Fibroblast of skin of left biceps (primary cell): ENCODE results near the gene NUP62.

Experiments used
- DNase-seq, 2 experiments: peaks; one replicate each; pipeline ENCODE4 v3.0.0-alpha.2; 2013; ENCODE audit warnings: low read depth in 2 of 2

NUP62 gene

DNA sequence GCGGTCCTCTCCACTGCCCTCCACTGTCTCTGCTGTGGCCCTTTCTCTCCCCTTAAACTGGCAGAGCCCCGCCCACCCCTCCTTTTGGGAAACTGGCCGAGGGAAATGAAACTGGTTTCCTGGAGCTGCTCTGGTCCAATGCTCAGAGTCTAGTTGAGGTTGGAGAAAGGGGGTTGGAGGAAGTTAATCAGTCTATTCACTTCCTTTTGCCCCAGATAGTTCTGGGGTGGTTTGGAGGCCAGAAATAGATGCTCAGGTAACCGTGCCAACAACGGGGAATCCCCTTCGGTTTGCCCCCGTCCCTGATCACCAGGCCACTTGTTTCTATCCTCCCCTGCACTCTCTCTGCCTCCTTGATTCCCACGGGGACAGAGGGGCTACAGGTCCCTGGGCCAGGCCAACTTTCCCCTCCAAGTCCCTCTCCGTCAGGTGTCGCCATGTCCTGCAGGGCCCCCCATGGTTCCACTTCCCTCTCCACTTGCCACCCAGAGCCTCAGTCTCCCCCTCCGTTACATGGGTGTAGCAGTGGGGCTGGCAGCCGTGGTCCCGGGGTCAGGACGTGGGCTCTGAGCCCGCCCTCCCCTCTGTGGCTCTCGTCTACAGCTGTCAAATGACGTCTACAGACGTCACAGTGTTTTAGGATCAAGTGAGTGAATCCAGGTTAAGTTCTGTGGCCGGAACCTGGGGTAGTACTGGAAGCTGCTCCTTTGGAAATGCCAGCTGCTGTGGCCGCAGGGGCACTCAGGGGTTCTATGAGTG lies 32.3 kb downstream of the NUP62 start, which contains the start of gene IL4I1:
IL4I1 (minus strand) TSS at position 25 of the 759 bp plus-strand sequence. CDS start 727 bp downstream, outside the sequence.
- DNase-seq: no peak

DNA sequence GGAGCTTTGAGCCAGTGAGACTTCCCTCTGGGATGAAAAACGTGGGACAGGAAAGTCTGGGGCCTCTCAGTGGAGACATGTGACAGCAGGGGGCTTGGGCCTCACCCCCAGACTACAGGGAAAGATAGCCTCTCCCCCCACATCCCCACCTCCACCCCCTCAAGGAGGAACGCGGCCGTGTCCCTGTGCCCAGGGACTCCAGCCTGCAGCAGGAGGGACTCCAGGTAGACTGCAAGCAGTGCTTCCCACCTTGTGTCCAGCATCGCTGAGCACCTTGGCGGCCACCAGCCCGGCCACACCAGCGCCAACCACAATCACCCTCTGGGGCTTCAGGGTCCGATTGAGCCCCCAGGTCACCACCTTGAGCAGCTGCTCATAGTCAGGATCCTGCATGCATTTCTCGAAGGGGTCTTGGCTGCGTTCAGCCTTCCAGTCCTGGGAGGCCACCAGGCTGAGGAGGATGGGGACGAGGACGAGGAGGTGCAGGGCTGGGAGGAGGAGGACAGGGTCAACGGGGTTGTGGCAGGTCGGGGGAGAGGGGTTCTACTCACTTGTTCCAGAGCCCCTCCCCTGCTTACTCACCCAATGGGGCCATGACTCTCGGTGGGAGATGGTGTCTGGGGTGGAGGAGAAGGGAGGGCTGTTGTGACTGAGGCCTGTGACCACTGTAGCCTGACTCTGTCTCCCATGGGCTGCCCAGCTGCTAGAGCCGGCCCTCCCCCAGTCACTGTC lies 33.6 kb downstream of the NUP62 start:
- no peak for DNase-seq

DNA sequence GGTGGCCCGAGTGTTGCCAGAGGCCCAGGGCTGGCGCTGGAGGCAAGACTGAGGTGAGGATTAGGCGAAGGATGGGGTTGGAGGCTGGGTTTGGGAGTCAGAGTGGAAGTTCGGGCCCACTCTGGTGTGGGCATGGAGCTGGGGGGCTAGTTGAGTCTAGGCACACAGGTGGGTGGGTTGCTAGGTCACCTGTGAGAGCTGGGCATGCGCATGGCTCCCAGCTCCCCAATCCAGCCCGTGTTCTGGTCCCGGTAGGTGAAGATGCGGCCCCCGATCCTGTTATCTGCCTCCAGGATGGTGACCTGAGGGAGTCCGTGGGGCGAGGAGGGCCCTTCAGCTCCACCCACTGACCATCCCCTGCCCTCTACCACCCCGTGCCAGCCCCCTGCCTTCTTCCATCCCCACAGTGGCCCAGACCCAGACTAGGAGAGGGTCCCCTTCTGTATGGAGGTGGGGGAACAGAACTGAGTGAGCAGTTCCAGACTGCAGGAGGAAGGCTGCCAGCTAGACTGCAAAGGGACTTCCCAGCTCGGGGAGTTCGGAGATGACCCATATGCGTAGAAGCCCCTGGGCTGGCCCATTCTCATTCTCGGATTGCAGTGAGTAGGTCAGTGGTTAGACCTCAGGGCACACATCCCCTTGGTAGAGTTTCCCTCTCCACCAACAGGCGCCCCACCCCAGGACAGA lies 34.3 kb downstream of the NUP62 start:
- DNase-seq: no peak

DNA sequence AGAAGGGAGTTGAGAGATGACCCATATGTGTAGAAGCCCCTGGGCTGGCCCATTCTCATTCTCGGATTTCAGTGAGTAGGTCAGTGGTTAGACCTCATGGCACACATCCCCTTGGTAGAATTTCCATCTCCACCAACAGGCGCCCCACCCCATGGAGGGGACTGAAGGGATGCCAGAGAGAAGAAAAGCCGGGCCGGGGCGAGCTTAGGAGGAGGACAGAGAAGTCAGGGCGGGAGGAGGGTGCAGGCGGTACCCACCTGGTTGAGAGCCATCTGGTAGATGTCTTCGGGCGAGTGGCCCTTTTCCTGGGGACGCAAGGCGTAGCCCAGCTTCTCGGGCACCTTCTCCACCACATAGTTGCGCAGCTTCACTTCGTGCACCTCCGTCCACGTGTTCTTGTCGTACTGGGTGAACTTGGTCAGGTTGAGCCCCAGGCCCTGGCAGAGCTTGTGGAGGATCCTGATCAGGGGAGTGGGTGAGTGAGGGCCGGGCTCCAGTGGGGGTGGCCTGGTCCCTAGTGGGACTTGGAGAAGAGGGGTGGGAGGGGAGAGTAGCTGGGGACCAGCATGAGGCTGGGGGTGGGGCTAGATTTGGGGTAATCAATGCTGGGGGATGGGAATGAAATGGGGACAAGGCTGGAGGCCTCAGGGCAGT lies 35.2 kb downstream of the NUP62 start:
- DNase-seq: no peak

DNA sequence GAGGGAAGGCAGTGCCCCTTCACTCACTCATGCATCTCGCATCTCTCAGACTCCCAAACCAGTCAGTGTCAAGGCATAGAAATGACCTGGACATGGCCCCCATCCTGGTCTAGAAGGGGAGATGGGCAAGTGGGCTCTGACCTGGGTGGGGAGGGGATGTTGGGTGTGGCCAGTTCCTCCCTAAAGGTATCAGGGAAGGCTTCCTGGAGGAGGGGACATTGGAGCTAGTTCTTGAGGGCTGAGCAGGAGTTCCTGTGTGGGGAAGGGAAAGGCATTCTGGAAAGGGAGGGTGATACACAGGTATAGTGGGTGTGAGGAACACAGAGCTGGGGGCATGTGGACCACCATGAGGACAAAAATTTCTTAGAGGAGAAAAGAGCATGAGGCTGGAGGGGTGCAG lies 36.6 kb downstream of the NUP62 start:
- no peak for DNase-seq

DNA sequence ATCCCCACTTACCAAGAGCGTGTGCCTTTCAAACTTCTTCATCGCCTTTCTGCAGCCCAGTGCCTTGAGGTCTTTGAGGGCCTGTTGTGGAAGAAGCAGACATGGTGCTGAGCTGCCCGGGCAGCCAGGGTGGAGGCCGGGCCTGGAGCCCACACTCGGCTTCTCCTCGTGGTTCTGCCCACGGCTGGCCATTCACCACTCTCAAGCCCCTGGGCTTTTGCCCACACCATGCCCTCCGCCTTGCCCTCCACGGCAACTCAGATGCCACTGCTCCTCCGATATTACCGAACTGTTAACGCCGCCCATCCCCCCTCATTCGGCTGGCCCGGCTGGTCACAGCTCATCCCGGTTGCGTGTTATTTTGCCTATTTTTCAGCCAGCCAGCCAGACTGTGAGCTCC lies 37.9 kb downstream of the NUP62 start:
- no peak for DNase-seq

DNA sequence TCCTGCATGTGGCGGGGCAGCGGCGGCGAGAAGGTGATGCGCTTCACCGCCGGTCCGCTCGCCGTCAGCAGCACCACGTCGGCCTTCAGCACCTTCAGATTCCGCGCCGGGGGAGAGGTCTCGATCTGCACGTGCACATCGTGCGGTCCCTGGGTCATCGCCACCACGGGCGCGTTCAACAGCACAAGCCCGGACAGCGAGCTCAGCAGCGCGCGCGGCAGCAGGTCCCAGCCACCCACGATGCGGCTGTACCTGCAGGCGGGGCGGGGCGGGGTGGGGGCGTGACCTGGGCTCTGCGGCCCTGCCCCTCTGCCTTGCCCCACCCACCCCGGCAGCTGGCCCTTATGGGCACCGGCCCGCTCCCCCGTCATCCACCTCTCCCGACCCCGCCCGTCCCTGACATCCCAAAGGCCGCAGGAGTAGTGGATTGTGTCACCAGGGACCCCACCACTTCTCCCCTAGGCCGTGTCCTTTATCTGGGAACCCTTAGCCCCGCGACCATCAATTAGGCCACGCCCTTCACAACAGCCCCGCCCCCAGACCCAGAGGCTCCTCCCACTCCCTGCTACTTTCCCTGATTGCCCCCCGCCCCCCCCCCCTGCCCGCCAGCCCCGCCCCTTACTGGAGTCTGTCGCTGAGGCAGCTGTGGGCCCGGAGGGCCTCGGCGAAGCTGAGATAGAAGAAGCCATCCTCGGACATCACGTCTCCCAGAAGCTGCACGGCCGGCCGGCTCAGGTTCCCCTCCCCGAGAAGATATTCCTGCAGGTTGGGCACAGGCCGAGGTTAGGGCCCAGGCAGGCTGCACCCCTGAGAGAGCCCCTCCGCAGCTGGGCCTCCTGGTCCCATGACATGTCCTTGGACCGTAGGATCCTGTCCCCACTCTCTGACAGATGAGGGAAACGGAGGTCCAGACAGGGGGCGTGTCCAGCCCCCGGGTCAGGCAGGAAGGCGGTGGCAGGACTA lies 38.7 kb downstream of the NUP62 start:
- DNase-seq: no peak

DNA sequence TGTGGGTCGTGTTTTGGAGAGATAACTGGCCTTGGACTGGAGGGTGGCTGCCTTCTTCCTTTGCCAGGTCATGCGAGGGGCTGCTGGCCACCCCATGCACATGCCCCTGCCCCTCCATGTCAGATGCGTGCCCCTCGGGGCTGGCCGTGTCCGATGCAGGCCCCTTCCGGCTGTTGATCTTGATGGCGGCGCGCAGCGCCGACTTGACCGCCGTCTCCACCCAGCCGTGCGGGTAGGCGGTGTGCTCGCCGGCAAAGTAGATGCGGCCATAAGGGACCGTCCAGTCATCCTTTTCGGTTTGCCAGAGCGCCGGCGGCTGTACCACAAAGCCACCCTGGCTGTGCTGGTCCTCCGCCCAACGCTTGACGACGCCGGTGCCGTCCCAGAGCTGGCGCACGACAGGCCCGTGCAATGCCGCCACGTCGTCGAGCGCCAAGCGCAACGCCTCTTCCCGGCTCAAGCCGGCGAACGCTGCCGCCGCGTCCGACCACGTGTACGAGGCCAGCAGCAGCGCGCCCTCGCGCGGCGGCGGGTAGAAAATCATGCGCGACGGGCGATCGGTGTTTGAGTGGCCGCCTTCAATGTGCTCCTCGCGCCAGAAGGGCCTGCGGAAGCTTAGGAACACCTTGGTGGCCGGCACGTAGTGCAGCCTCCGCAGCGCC lies 39.5 kb downstream of the NUP62 start:
- no peak for DNase-seq

DNA sequence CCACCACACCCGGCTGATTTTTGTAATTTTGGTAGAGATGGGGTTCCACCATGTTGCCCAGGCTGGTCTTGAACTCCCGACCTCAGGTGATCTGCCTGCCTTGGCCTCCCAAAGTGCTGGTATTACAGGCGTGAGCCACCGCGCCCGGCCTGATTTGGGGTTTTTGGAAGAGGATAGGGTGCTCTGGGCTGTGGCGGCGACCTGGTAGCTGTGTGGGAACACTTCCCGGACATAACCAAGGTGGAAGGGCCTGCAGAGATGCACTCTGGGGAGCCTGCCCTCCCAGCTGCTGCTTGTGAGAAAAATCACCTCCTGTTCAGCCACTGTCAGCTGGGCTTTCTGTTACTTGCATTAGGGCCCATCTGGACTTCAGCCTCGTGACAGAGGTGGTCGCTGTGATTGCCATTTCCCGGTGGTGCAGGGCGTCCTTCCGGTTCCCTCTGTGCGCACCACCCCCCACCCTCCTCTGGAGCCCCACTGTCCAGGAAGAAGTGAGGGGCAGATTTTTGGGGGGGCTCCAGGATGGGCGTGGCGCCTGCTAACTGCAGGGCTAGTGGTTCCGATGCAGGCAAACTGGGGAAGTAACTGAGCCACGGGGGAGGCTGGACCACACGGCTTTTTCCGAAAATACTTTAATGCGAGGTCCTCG lies 40.1 kb downstream of the NUP62 start:
- no peak for DNase-seq

DNA sequence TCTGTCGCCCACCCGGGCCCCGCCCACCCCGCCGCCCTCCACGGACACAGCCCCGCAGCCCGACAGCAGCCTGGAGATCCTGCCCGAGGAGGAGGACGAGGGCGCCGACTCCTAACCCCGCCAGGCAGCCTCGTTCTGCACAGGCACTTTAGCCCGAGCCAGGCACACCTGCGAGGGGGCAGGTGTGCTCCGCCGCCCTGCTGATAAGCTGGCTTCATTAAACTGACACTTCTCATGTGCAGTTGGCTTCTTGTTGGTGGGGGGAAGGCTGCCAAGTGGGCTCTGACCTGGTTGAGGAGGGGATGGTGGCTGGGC lies 40.8 kb downstream of the NUP62 start:
- no peak for DNase-seq

DNA sequence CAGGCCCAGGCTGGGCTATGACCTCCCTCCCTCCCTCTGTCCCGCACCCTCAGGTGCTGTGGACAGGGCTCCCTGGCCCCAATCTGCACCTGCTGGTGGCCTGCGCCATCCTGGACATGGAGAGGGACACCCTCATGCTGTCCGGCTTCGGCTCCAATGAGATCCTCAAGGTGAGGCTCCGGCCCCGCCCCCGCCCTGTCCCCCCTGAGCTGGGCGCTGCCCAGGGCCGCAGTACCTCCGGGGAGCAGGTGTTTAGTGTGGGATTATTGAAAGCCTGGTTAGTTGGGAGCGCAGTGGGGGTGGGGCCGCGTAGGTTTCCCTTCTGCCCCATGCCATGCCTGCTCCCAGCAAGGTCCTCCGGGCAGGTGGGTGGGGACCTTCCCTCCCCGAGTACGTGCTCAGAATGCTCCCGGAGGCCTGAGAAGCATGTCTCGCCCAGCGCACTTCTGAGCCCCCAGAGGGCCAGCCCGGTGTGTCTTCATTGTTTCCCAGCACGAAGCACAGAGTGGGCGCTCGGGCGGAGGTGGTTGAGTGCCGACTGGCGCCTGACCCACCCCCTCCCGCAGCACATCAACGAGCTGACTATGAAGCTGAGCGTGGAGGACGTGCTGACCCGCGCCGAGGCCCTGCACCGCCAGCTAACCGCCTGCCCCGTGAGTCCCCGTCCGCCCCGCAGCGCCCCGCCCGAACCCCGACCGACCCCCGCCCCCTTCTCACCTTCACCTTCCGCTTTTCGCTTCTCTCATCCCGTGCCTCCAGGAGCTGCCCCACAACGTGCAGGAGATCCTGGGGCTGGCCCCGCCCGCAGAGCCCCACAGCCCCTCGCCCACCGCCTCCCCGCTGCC lies 41.4 kb downstream of the NUP62 start:
- DNase-seq: no peak

DNA sequence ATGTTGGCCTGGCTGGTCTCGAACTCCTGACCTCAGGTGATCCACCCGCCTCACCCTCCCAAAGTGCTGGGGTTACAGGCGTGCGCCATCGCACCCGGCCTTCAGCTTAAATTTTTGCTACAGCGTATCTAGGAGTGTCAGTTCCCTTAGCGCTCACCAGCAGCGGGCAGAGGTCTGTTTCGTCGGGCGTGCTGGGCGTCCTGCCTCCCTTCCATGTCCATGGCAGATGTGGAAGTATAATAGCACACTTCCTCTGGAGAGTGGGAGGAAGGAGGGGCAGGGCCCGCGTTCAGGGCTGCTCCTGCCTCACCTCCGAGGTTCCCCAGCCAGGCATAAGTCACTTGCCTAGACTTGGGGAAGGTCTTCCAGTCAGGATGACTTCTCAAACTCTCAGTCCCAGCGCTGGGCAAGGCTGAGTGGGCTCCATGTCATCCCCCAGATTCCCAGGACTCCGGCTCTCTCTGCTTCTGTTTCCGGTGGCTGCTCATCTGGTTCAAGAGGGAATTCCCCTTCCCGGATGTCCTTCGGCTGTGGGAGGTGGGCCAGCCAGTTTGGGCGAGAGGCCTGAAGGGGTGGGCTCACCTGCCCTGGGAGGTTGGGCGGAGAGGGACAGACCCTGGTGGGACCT lies 42.2 kb downstream of the NUP62 start:
- DNase-seq: no peak

DNA sequence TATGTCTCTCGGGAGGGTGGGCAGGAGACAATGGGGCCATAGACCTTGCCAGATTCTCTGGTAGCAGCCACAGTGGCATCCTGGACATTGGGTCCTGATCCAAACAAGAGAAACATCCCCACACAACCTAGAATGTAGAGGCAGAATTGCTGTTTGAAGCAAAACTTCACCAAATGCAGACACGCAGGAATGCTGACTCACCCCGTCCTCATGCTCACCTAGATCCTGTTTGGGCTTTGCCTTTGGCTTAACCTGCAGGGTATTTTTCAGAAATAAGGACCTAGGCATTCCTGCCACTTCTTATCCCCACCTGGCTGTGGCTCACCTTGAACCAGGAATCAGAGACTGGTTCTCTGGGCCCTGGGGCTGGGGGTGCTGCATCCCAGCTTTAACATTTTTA lies 44.5 kb downstream of the NUP62 start:
- no peak for DNase-seq

DNA sequence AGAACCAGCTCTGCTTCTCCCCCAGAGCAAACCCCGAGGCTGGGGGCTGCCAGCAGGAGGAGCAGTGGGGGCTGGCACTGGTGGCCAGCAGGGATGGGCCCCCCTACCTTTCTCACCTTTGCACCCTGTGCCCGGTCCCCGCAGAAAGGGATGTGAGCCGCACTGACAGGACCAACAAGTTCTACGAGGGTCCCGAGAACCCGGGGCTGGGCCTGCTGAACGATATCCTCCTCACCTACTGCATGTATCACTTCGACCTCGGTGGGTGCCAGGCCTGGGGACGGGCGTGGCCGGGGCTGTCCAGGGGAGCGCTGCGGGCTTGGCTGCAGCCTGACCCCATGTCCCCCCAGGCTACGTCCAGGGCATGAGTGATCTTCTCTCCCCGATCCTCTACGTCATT lies 45.2 kb downstream of the NUP62 start:
- DNase-seq: no peak

DNA sequence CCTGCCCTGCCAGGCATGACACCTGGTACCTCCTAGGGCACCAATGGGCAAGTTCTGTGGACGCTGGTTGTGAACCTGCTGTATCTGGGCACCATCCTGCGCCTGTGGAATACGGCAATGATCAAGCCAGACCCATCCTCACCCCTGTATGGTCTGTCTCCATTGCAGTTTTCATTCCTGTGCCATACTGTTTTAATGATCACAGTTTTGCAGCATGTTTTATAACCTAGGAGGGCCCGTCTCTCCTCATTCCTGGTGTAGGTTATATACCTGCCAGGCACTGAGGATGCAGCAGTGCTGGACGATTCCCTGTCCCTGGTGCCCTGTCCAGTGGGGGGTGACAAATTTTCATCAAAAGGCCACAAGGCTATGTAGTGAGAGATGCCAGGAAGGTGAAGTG lies 46.2 kb downstream of the NUP62 start:
- no peak for DNase-seq

DNA sequence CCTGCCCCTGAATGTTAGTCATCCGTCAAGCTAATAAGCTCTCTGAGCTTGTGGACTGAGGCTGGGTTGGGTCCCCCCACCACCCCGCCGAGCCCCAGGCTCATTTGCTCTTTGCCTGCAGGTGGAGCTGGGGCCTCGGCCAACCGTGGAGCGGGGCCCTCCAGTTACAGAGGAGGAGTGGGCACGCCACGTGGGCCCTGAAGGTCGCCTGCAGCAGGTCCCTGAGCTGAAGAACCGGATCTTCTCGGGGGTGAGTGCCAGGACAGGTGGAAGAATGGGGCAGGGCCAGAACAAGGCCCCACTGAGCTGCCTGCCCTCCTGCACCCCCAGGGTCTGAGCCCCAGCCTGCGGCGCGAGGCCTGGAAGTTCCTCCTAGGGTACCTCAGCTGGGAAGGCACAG lies 46.7 kb downstream of the NUP62 start:
- DNase-seq: no peak

DNA sequence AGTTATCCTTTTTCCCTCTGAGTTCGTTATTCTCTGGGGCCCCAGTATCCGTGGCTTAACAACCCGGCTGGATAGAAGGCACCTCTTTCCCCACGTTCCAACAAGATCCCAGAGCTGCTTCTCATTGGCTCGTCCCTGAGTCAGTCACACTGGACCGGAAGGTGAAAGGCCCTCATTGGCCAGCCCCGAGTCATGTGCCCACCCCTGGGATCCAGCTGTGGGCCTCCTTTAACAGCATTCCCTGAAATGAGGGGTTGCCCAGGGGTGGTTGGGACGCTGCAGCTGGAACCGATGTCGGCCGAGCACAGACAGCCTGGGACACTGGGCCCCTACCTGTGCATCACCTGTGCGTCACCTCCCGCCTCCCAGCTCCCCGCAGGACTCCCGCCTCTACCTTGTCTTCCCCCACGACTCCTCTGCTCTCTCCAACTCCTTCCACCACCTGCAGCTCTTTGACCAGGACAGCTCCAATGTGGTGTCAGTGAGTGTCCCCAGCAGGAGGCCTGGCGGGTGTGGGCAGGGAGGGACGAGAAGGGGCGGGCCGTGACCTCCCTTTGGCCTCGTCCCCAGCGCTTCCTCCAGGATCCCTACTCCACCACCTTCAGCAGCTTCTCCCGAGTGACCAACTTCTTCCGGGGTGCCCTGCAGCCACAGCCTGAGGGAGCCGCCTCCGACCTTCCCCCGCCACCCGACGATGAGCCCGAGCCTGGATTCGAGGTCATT lies 47.5 kb downstream of the NUP62 start:
- no peak for DNase-seq

DNA sequence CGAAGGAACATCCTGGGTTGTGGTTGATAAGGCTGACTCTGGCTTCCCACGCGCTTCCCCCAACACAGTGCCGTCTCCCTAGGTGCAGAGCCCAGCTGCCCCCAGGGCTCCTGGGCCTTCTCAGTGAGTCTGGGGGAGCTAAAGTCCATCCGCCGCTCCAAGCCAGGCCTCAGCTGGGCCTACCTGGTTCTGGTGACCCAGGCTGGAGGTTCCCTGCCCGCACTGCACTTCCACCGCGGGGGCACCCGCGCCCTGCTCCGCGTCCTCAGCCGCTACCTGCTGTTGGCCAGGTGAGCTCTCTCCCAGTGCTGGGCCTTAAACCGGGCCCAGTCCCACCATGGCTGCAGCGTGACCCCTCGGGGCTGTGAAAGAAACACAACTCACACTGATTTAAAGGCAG lies 48.1 kb downstream of the NUP62 start:
- no peak for DNase-seq
